HG03442 (cell line): ENCODE data around the gene TRIM72.
A peak's percentile ranks its signal among the peaks of the same experiment; 100 is the strongest.
"Not testable (repeated sequence)": the region's sequence is repeated elsewhere in the genome, so short reads cannot be mapped to it uniquely, and the experiment has no call there.

Source experiments
- ATAC-seq: cut with Tn5 transposase; IDR thresholded peaks from one replicate; pipeline ENCODE4 v1.9.1; 2021; ENCODE audit warnings: mild to moderate bottlenecking, moderate library complexity; ENCODE audit not compliant: unreplicated experiment

TRIM72 gene

DNA sequence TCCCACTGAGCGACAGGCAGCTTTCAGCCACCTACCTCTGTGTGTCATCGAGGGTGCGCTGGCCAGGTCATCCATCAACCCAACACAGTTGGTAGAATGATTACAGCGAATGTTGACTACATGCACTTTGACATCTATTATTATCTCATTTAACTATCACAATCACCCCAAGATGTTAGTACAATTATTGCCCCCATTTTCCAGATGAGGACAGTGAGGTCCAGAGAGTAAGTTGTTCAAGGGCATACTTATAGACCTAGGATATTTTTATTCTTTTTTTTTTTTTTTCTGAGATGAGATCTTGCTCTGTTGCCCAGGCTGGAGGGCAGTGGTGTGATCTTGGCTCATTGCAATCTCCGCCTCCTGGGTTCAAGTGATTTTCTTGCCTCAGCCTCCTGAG, 37.5 kb downstream of the TRIM72 start:
- ATAC-seq, result no peak

DNA sequence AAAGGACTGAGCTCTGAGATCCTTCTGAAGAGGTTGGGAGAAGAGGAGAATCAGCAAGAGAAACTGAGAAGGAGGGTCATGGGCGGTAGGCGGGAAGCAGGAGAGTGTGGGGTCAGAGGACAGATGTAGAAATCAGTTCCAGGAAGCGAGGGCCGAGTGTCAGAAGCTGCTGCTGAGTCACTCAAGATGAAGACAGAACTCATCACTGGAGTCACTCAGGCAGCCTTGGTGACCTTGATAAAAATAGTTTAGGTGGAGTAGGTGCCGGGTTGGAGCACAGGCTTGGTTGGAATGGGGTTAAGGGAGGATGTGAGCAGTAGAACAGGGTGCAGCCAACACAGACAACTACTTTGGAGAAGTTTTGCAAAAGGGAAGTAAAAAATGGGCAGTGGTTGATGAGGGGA, 39.7 kb downstream of the TRIM72 start:
- no peak for ATAC-seq

GRCh38 chr16:31256466-31256865, 42.5 kb downstream of the TRIM72 start:
- no peak for ATAC-seq

- no peak for ATAC-seq
Observed at GRCh38 chr16:31258366-31258765, 44.4 kb downstream of the TRIM72 start.

DNA sequence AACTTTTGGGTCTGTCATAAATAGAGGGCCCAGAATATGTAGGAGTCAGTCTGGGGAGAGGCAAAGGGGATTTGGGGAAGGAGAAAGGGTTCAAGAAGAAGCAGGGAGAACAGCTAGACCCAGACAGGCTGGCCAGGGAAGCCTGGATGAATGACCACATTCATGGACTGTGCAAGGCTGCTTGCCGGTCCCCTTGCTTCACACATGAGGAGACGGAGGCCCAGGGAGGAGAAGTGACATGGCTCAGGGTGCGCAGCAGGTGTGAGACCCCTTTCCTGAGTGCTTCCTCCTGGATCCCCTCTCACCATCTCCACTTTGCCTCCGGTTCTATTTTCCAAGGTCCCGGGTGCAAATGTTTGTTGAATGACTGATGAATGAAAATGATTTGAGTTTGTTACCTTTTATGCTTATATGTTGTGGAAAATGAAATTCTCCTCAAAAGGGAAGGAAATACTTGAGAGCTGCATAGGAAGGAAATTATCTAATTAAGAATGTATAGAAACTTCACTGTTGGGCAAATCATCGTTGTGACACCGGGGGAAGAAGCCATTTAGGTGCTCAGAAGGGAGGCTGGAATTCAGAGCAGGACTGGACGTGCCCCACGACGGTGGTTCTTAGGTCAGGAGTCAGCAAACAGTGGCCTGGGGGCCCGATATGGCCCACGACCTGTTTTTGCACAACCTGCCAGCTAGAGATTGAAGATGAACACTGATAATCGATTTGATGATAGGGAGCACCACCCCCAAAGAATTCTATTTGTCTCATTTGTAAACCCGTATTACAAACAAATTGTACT, 46.4 kb downstream of the TRIM72 start:
- no peak for ATAC-seq

- no peak for ATAC-seq
Observed at GRCh38 chr16:31262084-31262483, 48.2 kb downstream of the TRIM72 start.

GRCh38 chr16:31265329-31266245, 51.7 kb downstream of the TRIM72 start:
- peak; percentile 90 for ATAC-seq

- ATAC-seq, result no peak
Observed at GRCh38 chr16:31267332-31268032, 53.6 kb downstream of the TRIM72 start.

DNA sequence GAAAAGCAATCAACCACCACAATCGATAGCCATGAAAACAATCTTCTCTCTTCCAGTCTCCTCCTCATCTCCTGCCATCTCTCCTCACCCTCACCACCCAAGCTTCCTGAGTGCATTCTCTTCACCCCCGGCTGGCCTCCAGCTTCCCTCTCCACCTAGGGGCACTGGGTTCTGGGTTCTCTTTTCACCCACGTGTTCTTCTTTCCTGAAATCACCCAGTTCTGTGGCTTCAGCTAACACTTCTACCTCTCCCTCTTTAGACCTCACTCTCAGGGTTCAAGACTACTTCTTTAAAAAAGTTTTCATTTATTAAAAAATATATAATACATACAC, 54.1 kb downstream of the TRIM72 start:
- ATAC-seq, result no peak

DNA sequence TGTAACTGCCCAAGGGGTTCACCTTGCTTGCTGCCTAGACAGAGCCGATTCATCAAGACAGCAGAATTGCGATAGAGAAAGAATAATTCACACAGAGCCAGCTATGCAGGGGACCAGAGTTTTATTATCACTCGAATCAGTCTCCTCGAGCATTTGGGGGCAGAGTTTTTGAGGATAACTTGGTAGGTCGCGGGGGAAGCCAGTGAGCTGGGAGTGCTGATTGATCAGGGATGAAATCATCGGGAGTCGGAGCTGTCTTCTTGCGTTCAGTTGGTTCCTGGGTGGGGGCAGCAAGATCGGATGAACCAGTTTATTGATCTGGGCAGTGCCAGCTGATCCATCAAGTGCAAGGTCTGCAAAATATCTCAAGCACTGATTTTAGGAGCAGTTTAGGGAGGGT, 55.0 kb downstream of the TRIM72 start:
- no peak for ATAC-seq

- ATAC-seq, result no peak
Observed at GRCh38 chr16:31269541-31269940, 55.6 kb downstream of the TRIM72 start.

- not testable (repeated sequence) for ATAC-seq
Observed at GRCh38 chr16:31269973-31270372, 56.1 kb downstream of the TRIM72 start.

- ATAC-seq, result no peak
Observed at GRCh38 chr16:31270795-31271194, 56.9 kb downstream of the TRIM72 start.

- ATAC-seq, result no peak
Observed at GRCh38 chr16:31271621-31272190, 57.8 kb downstream of the TRIM72 start.

DNA sequence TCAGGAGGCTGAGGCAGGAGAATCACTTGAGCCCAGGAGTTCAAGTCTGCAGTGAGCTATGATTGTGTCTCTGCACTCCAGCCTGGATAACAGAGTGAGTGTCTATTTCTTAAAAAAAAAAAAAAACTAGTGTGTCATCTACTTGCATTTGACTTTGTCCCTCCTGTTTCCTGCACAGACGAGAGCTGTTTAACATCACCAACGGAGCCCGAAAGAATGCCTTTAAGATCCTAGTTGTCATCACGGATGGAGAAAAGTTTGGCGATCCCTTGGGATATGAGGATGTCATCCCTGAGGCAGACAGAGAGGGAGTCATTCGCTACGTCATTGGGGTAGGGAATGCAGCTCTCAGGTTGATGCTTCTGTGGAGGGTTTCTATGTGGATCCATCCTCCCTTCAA, 59.3 kb downstream of the TRIM72 start:
- no peak for ATAC-seq

GRCh38 chr16:31273676-31274075, 59.8 kb downstream of the TRIM72 start:
- ATAC-seq, result no peak

DNA sequence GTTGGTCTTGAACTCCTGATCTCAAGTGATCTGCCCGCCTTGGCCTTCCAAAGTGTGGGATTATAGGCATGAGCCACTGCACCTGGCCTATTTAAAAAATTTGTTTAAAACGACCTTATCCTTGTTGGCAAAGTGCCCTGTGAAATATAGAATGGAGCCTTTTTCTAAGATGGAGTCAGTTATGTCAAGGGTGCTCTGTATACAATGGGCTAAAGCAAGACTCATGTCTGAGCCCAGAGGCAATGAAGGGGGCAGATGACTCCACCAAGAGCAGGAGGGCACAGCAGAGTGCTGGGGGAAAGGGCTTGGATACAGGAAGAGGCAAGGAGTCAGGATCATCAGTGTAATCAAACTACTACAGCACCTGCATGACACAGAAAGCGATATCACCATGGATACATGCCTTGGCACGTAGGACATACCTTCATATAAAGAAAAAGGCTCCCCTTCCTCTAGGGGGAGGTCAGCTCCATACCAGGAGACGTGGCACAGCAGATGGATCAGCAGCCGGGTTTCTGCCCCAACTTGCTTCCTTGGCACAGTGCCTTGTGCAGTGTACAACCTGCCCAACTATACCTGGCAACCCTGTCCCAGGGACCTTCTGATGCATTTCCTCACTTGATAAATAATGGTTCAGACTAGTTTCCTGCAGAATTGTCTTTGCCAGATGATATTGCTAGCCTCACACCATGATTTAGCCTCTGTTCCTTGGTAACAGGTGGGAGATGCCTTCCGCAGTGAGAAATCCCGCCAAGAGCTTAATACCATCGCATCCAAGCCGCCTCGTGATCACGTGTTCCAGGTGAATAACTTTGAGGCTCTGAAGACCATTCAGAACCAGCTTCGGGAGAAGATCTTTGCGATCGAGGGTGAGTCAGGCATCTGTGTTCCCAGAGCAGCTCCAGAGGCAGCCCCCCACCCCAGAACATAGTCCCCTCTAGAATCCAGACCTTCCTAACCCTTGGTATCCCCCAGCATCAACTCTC, 61.2 kb downstream of the TRIM72 start:
- ATAC-seq, result no peak

DNA sequence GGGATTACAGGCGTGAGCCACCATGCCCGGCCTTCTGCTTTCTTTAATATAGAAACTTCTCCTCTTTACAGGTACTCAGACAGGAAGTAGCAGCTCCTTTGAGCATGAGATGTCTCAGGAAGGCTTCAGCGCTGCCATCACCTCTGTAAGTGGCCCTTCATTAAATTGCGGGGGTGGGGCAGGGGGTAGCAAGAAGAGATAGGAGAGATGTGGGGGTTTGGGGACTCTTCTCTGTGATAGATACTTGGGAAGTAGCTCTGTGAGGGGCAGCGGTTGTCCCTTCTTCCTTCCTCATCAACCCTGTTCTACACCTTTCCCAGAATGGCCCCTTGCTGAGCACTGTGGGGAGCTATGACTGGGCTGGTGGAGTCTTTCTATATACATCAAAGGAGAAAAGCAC, 62.7 kb downstream of the TRIM72 start:
- no peak for ATAC-seq

DNA sequence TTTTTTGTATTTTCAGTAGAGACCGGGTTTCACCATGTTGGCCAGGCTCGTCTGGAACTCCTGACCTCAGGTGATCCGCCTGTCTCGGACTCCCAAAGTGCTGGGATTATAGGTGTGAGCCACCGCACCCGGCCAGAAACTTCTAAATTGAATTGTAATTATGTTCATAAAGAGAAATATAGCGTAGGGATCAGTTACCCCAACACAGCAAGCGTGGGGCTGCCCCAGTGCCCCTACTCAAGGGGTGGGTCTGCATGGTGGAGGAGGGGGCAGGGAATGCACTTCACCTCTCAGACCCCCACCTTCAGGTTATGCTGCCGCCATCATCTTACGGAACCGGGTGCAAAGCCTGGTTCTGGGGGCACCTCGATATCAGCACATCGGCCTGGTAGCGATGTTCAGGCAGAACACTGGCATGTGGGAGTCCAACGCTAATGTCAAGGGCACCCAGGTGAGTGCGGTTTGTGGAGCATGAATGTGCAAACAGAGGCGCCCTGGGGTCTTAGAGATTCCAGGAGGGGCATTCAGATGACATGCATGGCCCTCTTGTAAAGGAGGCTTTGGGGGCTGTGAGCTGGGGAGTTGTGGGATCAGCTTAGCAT, 63.8 kb downstream of the TRIM72 start:
- ATAC-seq, result no peak

DNA sequence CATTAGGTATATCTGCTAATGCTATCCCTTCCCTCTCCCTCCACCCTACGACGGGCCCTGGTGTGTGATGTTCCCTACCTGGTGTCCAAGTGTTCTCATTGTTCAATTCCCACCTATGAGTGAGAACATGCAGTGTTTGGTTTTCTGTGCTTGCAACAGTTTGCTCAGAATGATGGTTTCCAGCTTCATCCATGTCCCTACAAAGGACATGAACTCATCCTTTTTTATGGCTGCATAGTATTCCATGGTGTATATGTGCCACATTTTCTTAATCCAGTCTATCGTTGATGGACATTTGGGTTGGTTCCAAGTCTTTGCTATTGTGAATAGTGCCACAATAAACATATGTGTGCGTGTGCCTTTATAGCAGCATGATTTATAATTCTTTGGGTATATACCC, 64.9 kb downstream of the TRIM72 start:
- ATAC-seq, result not testable (repeated sequence)
